WTC11 (cell line): Measurements from ENCODE around the gene APBB1.

Experiments used
- E2F4 ChIP-seq: sonication (generic); formaldehyde crosslinking; IDR thresholded peaks from 2 replicates; pipeline ENCODE4 v1.8.1; 2022; ENCODE audit warnings: low read depth, mild to moderate bottlenecking, moderate library complexity, missing genetic modification reagents, borderline replicate concordance
- ETV6 ChIP-seq: sonication (generic); formaldehyde crosslinking; IDR thresholded peaks from 2 replicates; pipeline ENCODE4 v1.8.1; 2022; ENCODE audit warnings: mild to moderate bottlenecking, missing genetic modification reagents
- FOXK1 ChIP-seq: sonication (generic); formaldehyde crosslinking; IDR thresholded peaks from 2 replicates; pipeline ENCODE4 v1.8.0; 2022; ENCODE audit warnings: mild to moderate bottlenecking, moderate library complexity, missing genetic modification reagents
- MAX ChIP-seq: sonication (generic); formaldehyde crosslinking; IDR thresholded peaks from 2 replicates; pipeline ENCODE4 v1.8.0; 2022; ENCODE audit warnings: mild to moderate bottlenecking, missing genetic modification reagents
- MXD4 ChIP-seq: fragments of 250-450 bp; sonication (Bioruptor Pico); IDR thresholded peaks from 2 replicates; pipeline ENCODE4 v1.8.0; 2021; ENCODE audit warnings: mild to moderate bottlenecking, moderate library complexity, borderline replicate concordance
- NR2C2 ChIP-seq: sonication (generic); formaldehyde crosslinking; IDR thresholded peaks from 2 replicates; pipeline ENCODE4 v1.8.0; 2022; ENCODE audit warnings: mild to moderate bottlenecking, missing genetic modification reagents
- PRRX2 ChIP-seq: fragments of 250-450 bp; sonication (Bioruptor Pico); IDR thresholded peaks from 2 replicates; pipeline ENCODE4 v1.8.0; 2021; ENCODE audit warnings: mild to moderate bottlenecking
- ZBTB21 ChIP-seq: sonication (generic); formaldehyde crosslinking; IDR thresholded peaks from 2 replicates; pipeline ENCODE4 v1.8.1; 2023; ENCODE audit warnings: mild to moderate bottlenecking, missing genetic modification reagents, borderline replicate concordance
- ZBTB43 ChIP-seq: sonication (generic); formaldehyde crosslinking; IDR thresholded peaks from 2 replicates; pipeline ENCODE4 v1.8.1; 2023; ENCODE audit warnings: mild to moderate bottlenecking, missing genetic modification reagents
- ZNF317 ChIP-seq: sonication (generic); formaldehyde crosslinking; IDR thresholded peaks from 2 replicates; pipeline ENCODE4 v1.8.1; 2023; ENCODE audit warnings: low read depth, mild to moderate bottlenecking, moderate library complexity, missing genetic modification reagents, borderline replicate concordance
- ZNF396 ChIP-seq: fragments of 250-450 bp; sonication (Bioruptor Pico); IDR thresholded peaks from 2 replicates; pipeline ENCODE4 v1.8.0; 2021; ENCODE audit warnings: mild to moderate bottlenecking, moderate library complexity, borderline replicate concordance

GRCh38 chr11:6405846-6406245 is 13.0 kb downstream of the APBB1 start:
- TF ChIP-seq ZBTB21 (CRISPR knock-in tag) (no peak), NR2C2 (CRISPR knock-in tag) (no peak), MAX (no peak), ZNF317 (no peak), ZBTB43 (CRISPR knock-in tag) (no peak), MXD4 (CRISPR knock-in tag) (no peak), ETV6 (CRISPR knock-in tag) (no peak), ZNF396 (CRISPR knock-in tag) (no peak), PRRX2 (no peak), FOXK1 (CRISPR knock-in tag) (no peak), E2F4 (CRISPR knock-in tag) (no peak)
